Endothelial cell of umbilical vein (primary cell): ENCODE measurements around the gene CDK7.

Experiments
- CTCF ChIP-seq, 2 donors: IDR thresholded peaks; 1 replicate in 1 of 2; 2 replicates in 1 of 2; pipeline ENCODE4 v1.5.1; 2011; ENCODE audit warnings: low read length in 2 of 2, mild to moderate bottlenecking in 2 of 2, moderate library complexity in 2 of 2, control low read depth in 1 of 2, inconsistent platforms in 1 of 2, low read depth in 1 of 2; ENCODE audit not compliant: insufficient read depth in 1 of 2; ENCODE audit errors: extremely low read depth in 1 of 2
- EZH2 ChIP-seq: IDR thresholded peaks from 2 replicates; pipeline ENCODE4 v1.6.1; 2012; ENCODE audit warnings: borderline replicate concordance, low read depth, mild to moderate bottlenecking, moderate library complexity, low read length, inconsistent platforms; ENCODE audit not compliant: severe bottlenecking
- JUN ChIP-seq: IDR thresholded peaks from 2 replicates; pipeline ENCODE4 v1.6.1; 2011; ENCODE audit warnings: borderline replicate concordance, low read depth; ENCODE audit not compliant: insufficient read length, insufficient read depth
- POLR2A ChIP-seq: IDR thresholded peaks from 2 replicates; pipeline ENCODE4 v1.6.1; 2012; ENCODE audit warnings: low read depth, mild to moderate bottlenecking, control low read depth, low read length
- POLR2AphosphoS5 ChIP-seq: IDR thresholded peaks from 2 replicates; pipeline ENCODE4 v1.6.1; 2012; ENCODE audit warnings: low read depth, mild to moderate bottlenecking, control low read depth, low read length, moderate library complexity; ENCODE audit not compliant: insufficient read depth
- TF ChIP-seq, protein P1 (sequence below): IDR thresholded peaks from 2 replicates; pipeline ENCODE4 v1.6.1; 2011; ENCODE audit not compliant: insufficient read depth, insufficient read length

- TF ChIP-seq CTCF (IDR thresholded peaks at IDR 0.05; ENCODE audit: extremely low read depth in 1 of 2, insufficient read depth in 1 of 2, low read depth in 1 of 2, low read length in 2 of 2) (no peak), EZH2 (no peak), POLR2AphosphoS5 (no peak), JUN (no peak), POLR2A (no peak)
- TF ChIP-seq, protein P1, sequence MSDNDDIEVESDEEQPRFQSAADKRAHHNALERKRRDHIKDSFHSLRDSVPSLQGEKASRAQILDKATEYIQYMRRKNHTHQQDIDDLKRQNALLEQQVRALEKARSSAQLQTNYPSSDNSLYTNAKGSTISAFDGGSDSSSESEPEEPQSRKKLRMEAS = no peak
These were observed 73.4 kb downstream of the CDK7 start for GRCh38 chr5:69308046-69308553.
